Loucy (cell line): Measurements from ENCODE around the gene ZNF668.
A peak's percentile ranks its signal among the peaks of the same experiment; 100 is the strongest.

Source experiments
- H2AFZ ChIP-seq: fragments of 200-600 bp; sonication (generic); 2 replicates; pipeline ENCODE4 v1.6.0; 2016; ENCODE audit warnings: antibody characterized with exemption, mild to moderate bottlenecking, low read length, moderate library complexity
- H3F3A ChIP-seq: fragments of 200-600 bp; 2 replicates; pipeline ENCODE4 v1.6.0; 2016; ENCODE audit warnings: antibody characterized with exemption, low read depth, mild to moderate bottlenecking
- H3K27me3 ChIP-seq: fragments of 200-600 bp; sonication (generic); 2 replicates; pipeline ENCODE4 v1.6.1; 2014; ENCODE audit warnings: low read length, mild to moderate bottlenecking; ENCODE audit not compliant: insufficient read depth, poor library complexity, severe bottlenecking
- H3K36me3 ChIP-seq: fragments of 200-600 bp; sonication (generic); 2 replicates; pipeline ENCODE4 v1.6.1; 2016; ENCODE audit warnings: low read length; ENCODE audit not compliant: insufficient read depth
- H3K4me1 ChIP-seq: fragments of 200-600 bp; sonication (generic); 2 replicates; pipeline ENCODE4 v1.5.1; 2014; ENCODE audit warnings: low read length, mild to moderate bottlenecking; ENCODE audit not compliant: insufficient read depth, poor library complexity, severe bottlenecking
- H3K4me2 ChIP-seq: fragments of 200-600 bp; sonication (generic); 2 replicates; pipeline ENCODE4 v1.6.0; 2014; ENCODE audit warnings: antibody characterized with exemption, low read length, low read depth, mild to moderate bottlenecking; ENCODE audit not compliant: poor library complexity, severe bottlenecking
- H3K4me3 ChIP-seq: fragments of 200-600 bp; sonication (generic); 2 replicates; pipeline ENCODE4 v1.5.1; 2014; ENCODE audit warnings: low read length, mild to moderate bottlenecking, mixed read lengths; ENCODE audit not compliant: poor library complexity, severe bottlenecking
- H3K79me2 ChIP-seq: fragments of 200-600 bp; sonication (generic); 2 replicates; pipeline ENCODE4 v1.6.1; 2014; ENCODE audit warnings: low read length; ENCODE audit not compliant: insufficient read depth
- H3K9ac ChIP-seq: fragments of 200-600 bp; sonication (generic); 2 replicates; pipeline ENCODE4 v1.6.0; 2014; ENCODE audit warnings: mild to moderate bottlenecking, low read depth, low read length, moderate library complexity; ENCODE audit not compliant: poor library complexity, severe bottlenecking
- H3K9me2 ChIP-seq: fragments of 200-600 bp; sonication (generic); replicated peaks from 2 replicates; pipeline ENCODE4 v1.6.1; 2016; ENCODE audit warnings: low read depth, low read length, mixed read lengths
- H3K9me3 ChIP-seq: fragments of 200-600 bp; sonication (generic); 2 replicates; pipeline ENCODE4 v1.6.1; 2014; ENCODE audit warnings: mild to moderate bottlenecking, antibody characterized with exemption, low read length, low read depth; ENCODE audit not compliant: insufficient read depth
- H4K20me1 ChIP-seq: fragments of 200-600 bp; sonication (generic); 2 replicates; pipeline ENCODE4 v1.6.0; 2014; ENCODE audit warnings: antibody characterized with exemption, low read length, mild to moderate bottlenecking; ENCODE audit not compliant: insufficient read depth, poor library complexity, severe bottlenecking
- EZH2phosphoT487 ChIP-seq: fragments of 200-600 bp; IDR thresholded peaks from 2 replicates; pipeline ENCODE4 v1.6.1; 2018; ENCODE audit warnings: antibody characterized with exemption, mild to moderate bottlenecking, moderate library complexity, borderline replicate concordance
- TF ChIP-seq, protein P1 (sequence below): fragments of 200-600 bp; sonication (generic); conservative IDR thresholded peaks from 2 replicates; pipeline ENCODE4 v1.5.1; 2014; ENCODE audit warnings: mild to moderate bottlenecking, antibody characterized with exemption, low read length

ZNF668 gene

GRCh38 chr16:31032736-31033708, 41.0 kb downstream of the ZNF668 start, which contains the start of gene STX4:
STX4 (plus strand) TSS chr16:31033558; CDS start chr16:31033806, 248 bp downstream.
- Histone ChIP-seq H3K9ac (peak within 1 kb of the TSS; percentile 75), H3K9me3 (no peaks in the 10 kb centered on the region), H2AFZ (peak within 1 kb of the TSS; percentile 95), H4K20me1 (peaks cover 7% of the 10 kb centered on the region), H3K27me3 (no peaks in the 10 kb centered on the region), H3K9me2 (no peaks in the 10 kb centered on the region), H3K4me1 (peaks cover 6% of the 10 kb centered on the region), H3K79me2 (0 out of 2 replicates have a peak, but pooled peaks cover 5% of the 10 kb centered on the region), H3F3A (no peaks in the 10 kb centered on the region), H3K36me3 (no peaks in the 10 kb centered on the region), H3K4me2 (peak within 1 kb of the TSS; percentile 85), H3K4me3 (peak within 1 kb of the TSS; percentile 92)
- no peak for TF ChIP-seq EZH2phosphoT487
- TF ChIP-seq, protein P1, sequence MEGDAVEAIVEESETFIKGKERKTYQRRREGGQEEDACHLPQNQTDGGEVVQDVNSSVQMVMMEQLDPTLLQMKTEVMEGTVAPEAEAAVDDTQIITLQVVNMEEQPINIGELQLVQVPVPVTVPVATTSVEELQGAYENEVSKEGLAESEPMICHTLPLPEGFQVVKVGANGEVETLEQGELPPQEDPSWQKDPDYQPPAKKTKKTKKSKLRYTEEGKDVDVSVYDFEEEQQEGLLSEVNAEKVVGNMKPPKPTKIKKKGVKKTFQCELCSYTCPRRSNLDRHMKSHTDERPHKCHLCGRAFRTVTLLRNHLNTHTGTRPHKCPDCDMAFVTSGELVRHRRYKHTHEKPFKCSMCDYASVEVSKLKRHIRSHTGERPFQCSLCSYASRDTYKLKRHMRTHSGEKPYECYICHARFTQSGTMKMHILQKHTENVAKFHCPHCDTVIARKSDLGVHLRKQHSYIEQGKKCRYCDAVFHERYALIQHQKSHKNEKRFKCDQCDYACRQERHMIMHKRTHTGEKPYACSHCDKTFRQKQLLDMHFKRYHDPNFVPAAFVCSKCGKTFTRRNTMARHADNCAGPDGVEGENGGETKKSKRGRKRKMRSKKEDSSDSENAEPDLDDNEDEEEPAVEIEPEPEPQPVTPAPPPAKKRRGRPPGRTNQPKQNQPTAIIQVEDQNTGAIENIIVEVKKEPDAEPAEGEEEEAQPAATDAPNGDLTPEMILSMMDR, result no peak

- no peaks in the 10 kb centered on the region for H3F3A ChIP-seq
- peaks cover 7% of the 10 kb centered on the region for H4K20me1 ChIP-seq
- no peaks in the 10 kb centered on the region for H3K36me3 ChIP-seq
- no peak overlapping the region for H3K4me2 ChIP-seq
- TF ChIP-seq EZH2phosphoT487, result no peak
- TF ChIP-seq, protein P1, result no peak
- H3K9me2 ChIP-seq, result no peaks in the 10 kb centered on the region
- H3K9me3 ChIP-seq, result no peaks in the 10 kb centered on the region
- H3K4me3 ChIP-seq, result no peak overlapping the region
- 0 out of 2 replicates have a peak, but pooled peaks cover 5% of the 10 kb centered on the region for H3K79me2 ChIP-seq
- H2AFZ ChIP-seq, result no peak overlapping the region
- H3K9ac ChIP-seq, result no peak overlapping the region
- H3K4me1 ChIP-seq, result peaks cover 6% of the 10 kb centered on the region
- H3K27me3 ChIP-seq, result no peaks in the 10 kb centered on the region
Measured at GRCh38 chr16:31031276-31031675, 42.8 kb downstream of the ZNF668 start.

DNA sequence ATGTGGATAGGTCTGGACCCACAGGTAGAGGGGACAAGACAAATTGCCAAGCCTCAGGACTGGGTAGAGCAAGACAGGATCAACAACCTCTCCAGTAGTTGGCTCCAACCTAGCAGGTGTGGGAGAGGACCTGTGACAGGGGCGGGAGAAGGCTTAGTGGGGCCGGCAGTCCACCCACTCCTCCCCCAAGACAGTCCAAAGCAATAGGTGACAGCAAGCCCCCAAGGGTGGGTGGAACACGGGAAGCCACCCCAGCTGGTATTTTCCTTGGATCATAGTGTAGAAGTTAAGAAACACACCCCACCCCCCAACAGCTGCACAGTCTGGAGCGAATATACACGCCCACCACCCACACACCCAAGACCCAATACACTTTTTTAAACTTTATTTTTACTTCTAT, 44.8 kb downstream of the ZNF668 start:
- no peak for TF ChIP-seq EZH2phosphoT487
- TF ChIP-seq, protein P1, result no peak
- H3K79me2 ChIP-seq, result 0 out of 2 replicates have a peak, but pooled peaks cover 5% of the 10 kb centered on the region
- H3K4me2 ChIP-seq, result no peak overlapping the region
- no peaks in the 10 kb centered on the region for H3K36me3 ChIP-seq
- H2AFZ ChIP-seq, result no peak overlapping the region
- no peaks in the 10 kb centered on the region for H3F3A ChIP-seq
- H3K9me2 ChIP-seq, result no peaks in the 10 kb centered on the region
- H3K4me1 ChIP-seq, result peaks cover 6% of the 10 kb centered on the region
- H3K27me3 ChIP-seq, result no peaks in the 10 kb centered on the region
- H4K20me1 ChIP-seq, result no peaks in the 10 kb centered on the region
- H3K4me3 ChIP-seq, result no peak overlapping the region
- no peaks in the 10 kb centered on the region for H3K9me3 ChIP-seq
- H3K9ac ChIP-seq, result no peak overlapping the region
